Measurements from ENCODE around the gene TMTC2.

Gene TMTC2

DNA sequence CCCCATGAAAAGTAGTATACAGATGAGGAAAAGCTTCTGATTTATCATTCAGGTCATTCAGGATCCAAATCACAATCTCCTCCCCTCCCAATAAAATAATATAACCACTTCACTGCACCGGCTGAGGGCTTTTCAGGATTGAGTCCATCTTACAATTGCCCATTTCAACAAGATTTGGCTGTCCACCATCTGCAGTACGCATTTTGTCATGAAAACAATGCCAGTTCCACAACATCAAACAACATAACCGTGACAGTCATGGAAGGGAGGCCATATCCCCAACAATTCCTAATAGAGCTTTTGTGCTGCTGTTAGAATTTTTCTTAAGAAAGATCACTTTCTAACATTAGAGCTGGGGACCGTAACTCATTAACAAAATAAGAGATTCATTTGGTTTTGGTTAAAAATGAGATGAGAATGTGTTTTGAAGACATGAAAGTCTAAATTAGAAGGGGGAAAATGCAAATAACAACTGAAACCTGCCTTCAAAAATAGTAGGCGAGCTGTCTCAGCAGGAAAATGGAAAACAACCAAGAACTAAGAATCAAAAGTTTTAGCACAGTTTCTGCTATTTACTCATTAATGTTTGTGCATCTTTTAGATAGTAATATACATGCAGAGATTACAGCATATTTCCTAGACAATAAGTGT lies 38.3 kb upstream of the TMTC2 start:
- in situ Hi-C loops (cut with HindIII; ENCODE audit: low pct_ligation_motif_present, low sequenced_read_pairs) = no loop called here
- H3K4me3 ChIP-seq (ENCODE audit: low read depth, low read length) = no peak overlapping the region
- no peaks in the 10 kb centered on the region for H3K36me3 ChIP-seq (replicated peaks)
- H3K27ac ChIP-seq = no peak overlapping the region
- DNase-seq = no peak
- TF ChIP-seq, protein P1, sequence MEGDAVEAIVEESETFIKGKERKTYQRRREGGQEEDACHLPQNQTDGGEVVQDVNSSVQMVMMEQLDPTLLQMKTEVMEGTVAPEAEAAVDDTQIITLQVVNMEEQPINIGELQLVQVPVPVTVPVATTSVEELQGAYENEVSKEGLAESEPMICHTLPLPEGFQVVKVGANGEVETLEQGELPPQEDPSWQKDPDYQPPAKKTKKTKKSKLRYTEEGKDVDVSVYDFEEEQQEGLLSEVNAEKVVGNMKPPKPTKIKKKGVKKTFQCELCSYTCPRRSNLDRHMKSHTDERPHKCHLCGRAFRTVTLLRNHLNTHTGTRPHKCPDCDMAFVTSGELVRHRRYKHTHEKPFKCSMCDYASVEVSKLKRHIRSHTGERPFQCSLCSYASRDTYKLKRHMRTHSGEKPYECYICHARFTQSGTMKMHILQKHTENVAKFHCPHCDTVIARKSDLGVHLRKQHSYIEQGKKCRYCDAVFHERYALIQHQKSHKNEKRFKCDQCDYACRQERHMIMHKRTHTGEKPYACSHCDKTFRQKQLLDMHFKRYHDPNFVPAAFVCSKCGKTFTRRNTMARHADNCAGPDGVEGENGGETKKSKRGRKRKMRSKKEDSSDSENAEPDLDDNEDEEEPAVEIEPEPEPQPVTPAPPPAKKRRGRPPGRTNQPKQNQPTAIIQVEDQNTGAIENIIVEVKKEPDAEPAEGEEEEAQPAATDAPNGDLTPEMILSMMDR (IDR thresholded peaks at IDR 0.05; ENCODE audit: low read depth, low read length, missing control alignments) = no peak
- H3K27me3 ChIP-seq (replicated peaks) = no peaks in the 10 kb centered on the region

DNA sequence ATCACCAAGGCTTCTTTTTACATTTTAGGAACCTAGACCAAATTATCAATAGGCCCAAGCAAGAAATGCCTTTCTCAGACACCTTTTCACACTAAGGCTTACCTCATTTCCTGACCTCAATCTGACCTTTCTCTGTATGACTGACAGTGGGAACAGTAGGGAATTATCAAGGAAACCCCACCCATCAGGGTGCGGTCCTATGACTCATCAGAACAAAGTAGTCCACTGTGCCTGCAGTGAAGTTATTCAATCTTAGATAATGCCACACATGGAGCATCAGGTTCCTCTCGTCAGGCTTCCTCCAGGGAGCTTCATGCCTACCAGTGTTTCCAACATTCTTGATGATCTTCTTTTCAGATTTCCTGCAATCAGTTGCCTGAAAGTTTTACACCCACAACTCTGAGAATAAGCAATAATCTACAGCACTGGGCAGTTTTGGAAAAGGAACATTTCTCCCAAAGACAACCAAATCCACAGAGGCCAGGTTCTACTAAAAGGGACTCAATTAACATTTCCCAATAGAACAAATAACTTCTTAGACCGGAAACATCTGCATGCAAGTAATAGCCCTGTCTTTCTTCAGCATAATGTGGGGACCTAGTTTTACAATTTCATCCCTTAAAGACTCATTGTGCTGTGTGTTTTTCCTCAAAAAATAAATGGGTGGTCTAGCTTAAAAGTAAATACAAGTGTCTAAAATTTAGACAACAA lies 35.9 kb upstream of the TMTC2 start:
- Histone ChIP-seq H3K27me3 (replicated peaks) (no peaks in the 10 kb centered on the region), H3K27ac (no peak overlapping the region), H3K36me3 (replicated peaks) (no peaks in the 10 kb centered on the region), H3K4me3 (ENCODE audit: low read depth, low read length) (no peak overlapping the region)
- in situ Hi-C loops (cut with HindIII; ENCODE audit: low pct_ligation_motif_present, low sequenced_read_pairs) = no loop called here
- peak; percentile 77 for DNase-seq
- TF ChIP-seq, protein P1 (IDR thresholded peaks at IDR 0.05; ENCODE audit: low read depth, low read length, missing control alignments) = no peak

DNA sequence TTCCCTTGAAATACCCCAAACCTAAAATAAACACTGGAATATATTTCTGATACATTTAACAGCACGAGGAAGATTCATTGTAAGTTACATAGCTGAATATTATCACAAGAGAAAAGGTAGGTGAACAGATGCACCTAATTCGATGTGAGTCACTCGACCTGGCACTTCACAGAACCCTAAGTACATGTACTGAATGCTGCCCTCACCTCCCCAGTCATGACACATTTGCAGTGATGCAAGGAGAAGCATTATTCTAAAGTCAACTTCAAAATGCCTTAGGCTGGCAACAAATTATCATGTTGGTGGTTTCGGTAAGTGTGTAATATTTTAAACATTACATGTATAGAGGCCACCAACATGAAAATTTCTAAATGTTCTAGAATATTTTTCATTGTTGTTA lies 35.2 kb upstream of the TMTC2 start:
- DNase-seq = no peak
- H3K4me3 ChIP-seq (ENCODE audit: low read depth, low read length) = no peak overlapping the region
- in situ Hi-C loops (cut with HindIII; ENCODE audit: low pct_ligation_motif_present, low sequenced_read_pairs) = no loop called here
- H3K27me3 ChIP-seq (replicated peaks) = no peaks in the 10 kb centered on the region
- no peaks in the 10 kb centered on the region for H3K36me3 ChIP-seq (replicated peaks)
- no peak overlapping the region for H3K27ac ChIP-seq
- TF ChIP-seq, protein P1 (IDR thresholded peaks at IDR 0.05; ENCODE audit: low read depth, low read length, missing control alignments) = no peak

DNA sequence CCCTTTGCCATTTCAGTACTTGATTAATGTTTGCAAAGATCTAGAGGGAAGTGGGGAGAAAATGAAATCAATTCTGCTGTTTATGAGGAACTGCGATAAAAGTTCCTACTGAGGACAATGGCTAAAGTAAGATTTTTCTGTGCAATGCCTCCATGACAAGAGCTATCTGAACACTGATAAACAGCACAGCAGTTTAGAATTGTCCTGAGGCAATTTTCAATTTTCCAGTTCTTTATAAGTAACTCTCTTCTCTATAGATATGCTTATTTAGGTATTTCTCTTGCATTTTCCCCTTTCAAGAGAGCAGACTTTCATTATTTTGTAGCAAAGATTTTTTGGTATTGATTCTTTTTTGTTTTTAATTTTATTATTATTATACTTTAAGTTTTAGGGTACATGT lies 34.6 kb upstream of the TMTC2 start:
- no peak for DNase-seq
- in situ Hi-C loops (cut with HindIII; ENCODE audit: low pct_ligation_motif_present, low sequenced_read_pairs) = no loop called here
- Histone ChIP-seq H3K36me3 (replicated peaks) (no peaks in the 10 kb centered on the region), H3K27ac (no peak overlapping the region), H3K4me3 (ENCODE audit: low read depth, low read length) (no peak overlapping the region), H3K27me3 (replicated peaks) (no peaks in the 10 kb centered on the region)
- TF ChIP-seq, protein P1 (IDR thresholded peaks at IDR 0.05; ENCODE audit: low read depth, low read length, missing control alignments) = no peak

DNA sequence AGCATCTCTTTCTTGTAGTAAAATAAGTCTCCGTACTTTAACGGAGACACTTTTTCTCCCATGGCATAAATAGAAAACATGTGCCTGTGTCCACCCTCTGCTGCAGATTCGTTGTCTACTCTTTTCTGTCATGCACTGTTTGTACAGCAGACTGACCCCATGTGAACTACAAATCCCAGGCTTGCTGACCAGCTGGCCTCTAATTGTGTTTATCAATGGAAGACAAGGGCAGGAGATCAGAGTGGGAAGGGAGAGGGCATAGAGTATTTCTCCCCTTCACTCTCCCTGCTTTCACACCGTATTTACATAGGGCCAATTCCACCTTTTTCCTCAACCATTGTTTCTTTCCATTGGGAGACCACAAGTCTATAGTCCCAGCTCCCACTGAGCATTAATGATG lies 31.0 kb upstream of the TMTC2 start:
- Histone ChIP-seq H3K4me3 (ENCODE audit: low read depth, low read length) (no peak overlapping the region), H3K27me3 (replicated peaks) (no peaks in the 10 kb centered on the region), H3K36me3 (replicated peaks) (no peaks in the 10 kb centered on the region), H3K27ac (no peak overlapping the region)
- DNase-seq = no peak
- in situ Hi-C loops (cut with HindIII; ENCODE audit: low pct_ligation_motif_present, low sequenced_read_pairs) = no loop called here
- TF ChIP-seq, protein P1 (IDR thresholded peaks at IDR 0.05; ENCODE audit: low read depth, low read length, missing control alignments) = no peak
